Endodermal cell (in vitro differentiated cells): ENCODE data around the gene CDHR1. TPM values are rescaled to one million over a fixed set of nuclear protein-coding genes. Genes with fewer than 3 reads are reported as not detected.
"Not testable (repeated sequence)": the region's sequence is repeated elsewhere in the genome, so short reads cannot be mapped to it uniquely, and the experiment has no call there.

Experiments used
- DNase-seq: peaks from one replicate; pipeline ENCODE4 v3.0.0-alpha.2; 2017
- H3K27ac ChIP-seq: 2 replicates; pipeline ENCODE4 v1.5.1; 2013; ENCODE audit warnings: mild to moderate bottlenecking, low read depth, low read length, moderate library complexity
- H3K27me3 ChIP-seq: 2 replicates; pipeline ENCODE4 v1.6.1; 2013; ENCODE audit warnings: mild to moderate bottlenecking, low read length, moderate library complexity; ENCODE audit not compliant: insufficient read depth, control insufficient read depth, poor library complexity, severe bottlenecking
- H3K36me3 ChIP-seq: 2 replicates; pipeline ENCODE4 v1.7.0; 2013; ENCODE audit warnings: mild to moderate bottlenecking, low read length, moderate library complexity; ENCODE audit not compliant: control insufficient read depth, insufficient read depth
- H3K4me1 ChIP-seq: one replicate; pipeline ENCODE4 v1.7.0; 2013; ENCODE audit warnings: low read length; ENCODE audit not compliant: control insufficient read depth, insufficient read depth
- H3K4me3 ChIP-seq: 2 replicates; pipeline ENCODE4 v1.5.1; 2013; ENCODE audit warnings: mild to moderate bottlenecking, low read length, moderate library complexity
- H3K9ac ChIP-seq: 2 replicates; pipeline ENCODE4 v1.6.1; 2013; ENCODE audit warnings: mild to moderate bottlenecking, low read length, moderate library complexity; ENCODE audit not compliant: poor library complexity, severe bottlenecking; ENCODE audit errors: extremely low read depth
- H3K9me3 ChIP-seq: 2 replicates; pipeline ENCODE4 v1.6.1; 2013; ENCODE audit warnings: mild to moderate bottlenecking, low read length, moderate library complexity; ENCODE audit not compliant: control insufficient read depth
- H3K27ac Mint-ChIP-seq: 2 replicates; pipeline ENCODE4 v1.8.0; 2020; ENCODE audit warnings: mixed read lengths
- H3K27me3 Mint-ChIP-seq: 2 replicates; pipeline ENCODE4 v1.8.0; 2021; ENCODE audit warnings: mild to moderate bottlenecking, mixed read lengths; ENCODE audit not compliant: insufficient read depth
- H3K36me3 Mint-ChIP-seq: 2 replicates; pipeline ENCODE4 v1.8.0; 2020; ENCODE audit warnings: low read depth, mixed read lengths
- H3K4me1 Mint-ChIP-seq: 2 replicates; pipeline ENCODE4 v1.8.0; 2020; ENCODE audit warnings: mixed read lengths
- H3K4me3 Mint-ChIP-seq: 2 replicates; pipeline ENCODE4 v1.8.0; 2020; ENCODE audit warnings: mild to moderate bottlenecking, moderate library complexity, mixed read lengths
- H3K9me3 Mint-ChIP-seq: 2 replicates; pipeline ENCODE4 v1.8.0; 2020; ENCODE audit warnings: mild to moderate bottlenecking, mixed read lengths
- CTCF ChIP-seq: fragments of 200-600 bp; sonication (generic); conservative IDR thresholded peaks from 2 replicates; pipeline ENCODE4 v1.5.0; 2021; ENCODE audit warnings: antibody characterized with exemption, mild to moderate bottlenecking
- WGBS, 2 experiments: methylation state at CpG; one replicate each; pipeline versions ENCODE4 v1.1.5 to v1.1.7; 2013; ENCODE audit warnings: missing lambda C conversion rate in 2 of 2, mixed read lengths in 1 of 2; ENCODE audit not compliant: insufficient coverage in 1 of 2, insufficient read length in 1 of 2; 5-methylcytosine and 5-hydroxymethylcytosine counted together
- total RNA-seq, 2 donors: library from RNA; stranded (reverse); fragmentation: NEBNext Ultra II Directional in 1 of 2; extraction: Animal tissue kit (Norgen Biotek cat#: 25700) in 1 of 2; gene quantifications; 2 replicates in 1 of 2; 3 replicates in 1 of 2; pipeline ENCODE4 v1.2.1, GENCODE V29; 2021

The CDHR1 gene
- total RNA-seq, 2 donors from 2014 or later = 0.77 to 4.1 TPM

GRCh38 chr10:84177541-84178141, 16.7 kb upstream of the CDHR1 start:
- 88 to 92% methylated on average over 3 to 7 of the region's 8 CpGs for WGBS, 2 experiments
- peak; percentile 49 for DNase-seq
- Mint-ChIP-seq H3K4me3 (no peak overlapping the region), H3K27ac (no peak overlapping the region), H3K4me1 (no peaks in the 10 kb centered on the region), H3K36me3 (no peaks in the 10 kb centered on the region), H3K27me3 (peaks cover 6% of the 10 kb centered on the region), H3K9me3 (peaks cover 19% of the 10 kb centered on the region)
- TF ChIP-seq CTCF = no peak
- Histone ChIP-seq H3K36me3 (no peaks in the 10 kb centered on the region), H3K4me3 (no peak overlapping the region), H3K4me1 (no peaks in the 10 kb centered on the region), H3K9me3 (no peaks in the 10 kb centered on the region), H3K9ac (no peak overlapping the region), H3K27ac (no peak overlapping the region), H3K27me3 (no peaks in the 10 kb centered on the region)

GRCh38 chr10:84178160-84178609, 16.2 kb upstream of the CDHR1 start:
- Histone ChIP-seq H3K9me3 (no peaks in the 10 kb centered on the region), H3K36me3 (no peaks in the 10 kb centered on the region), H3K27ac (no peak overlapping the region), H3K9ac (no peak overlapping the region), H3K4me1 (no peaks in the 10 kb centered on the region), H3K27me3 (no peaks in the 10 kb centered on the region), H3K4me3 (no peak overlapping the region)
- 91% methylated on average over 3 of the region's 3 CpGs; no CpG with 5 or more reads in 1 of the 2 experiments for WGBS, 2 experiments
- H3K27me3 Mint-ChIP-seq = peaks cover 2% of the 10 kb centered on the region
- no peaks in the 10 kb centered on the region for H3K4me1 Mint-ChIP-seq
- H3K36me3 Mint-ChIP-seq = no peaks in the 10 kb centered on the region
- no peak overlapping the region for H3K27ac Mint-ChIP-seq
- H3K4me3 Mint-ChIP-seq = no peak overlapping the region
- TF ChIP-seq CTCF = no peak
- DNase-seq = no peak
- peaks cover 19% of the 10 kb centered on the region for H3K9me3 Mint-ChIP-seq

GRCh38 chr10:84179059-84179710, 15.2 kb upstream of the CDHR1 start:
- Histone ChIP-seq H3K27me3 (no peaks in the 10 kb centered on the region), H3K9ac (no peak overlapping the region), H3K4me3 (no peak overlapping the region), H3K36me3 (no peaks in the 10 kb centered on the region), H3K27ac (peak overlapping the region; percentile 59), H3K4me1 (no peaks in the 10 kb centered on the region), H3K9me3 (no peaks in the 10 kb centered on the region)
- H3K4me3 Mint-ChIP-seq = no peak overlapping the region
- WGBS, 2 experiments = 80 to 89% methylated on average over 8 to 12 of the region's 12 CpGs
- peaks cover 19% of the 10 kb centered on the region for H3K9me3 Mint-ChIP-seq
- no peak for DNase-seq
- H3K4me1 Mint-ChIP-seq = no peaks in the 10 kb centered on the region
- no peaks in the 10 kb centered on the region for H3K36me3 Mint-ChIP-seq
- H3K27me3 Mint-ChIP-seq = peaks cover 2% of the 10 kb centered on the region
- H3K27ac Mint-ChIP-seq = no peak overlapping the region
- no peak for TF ChIP-seq CTCF

- not testable (repeated sequence) for H3K27me3 ChIP-seq, H3K36me3 ChIP-seq, H3K4me1 ChIP-seq, DNase-seq, H3K36me3 Mint-ChIP-seq, H3K4me3 ChIP-seq, H3K4me3 Mint-ChIP-seq, H3K4me1 Mint-ChIP-seq, H3K9me3 ChIP-seq, H3K27ac Mint-ChIP-seq, H3K9ac ChIP-seq, H3K27ac ChIP-seq
- WGBS, 2 experiments = 91% methylated on average over 4 to 15 of the region's 22 CpGs
- Mint-ChIP-seq H3K27me3 (peaks cover 11% of the 10 kb centered on the region), H3K9me3 (peaks cover 19% of the 10 kb centered on the region)
Measured at GRCh38 chr10:84180386-84180785, 14.0 kb upstream of the CDHR1 start.
